ENCODE measurements around the gene ZNF79. TPM values are rescaled to one million over a fixed set of nuclear protein-coding genes. Genes with fewer than 3 reads are reported as not detected.
A peak's percentile ranks its signal among the peaks of the same experiment; 100 is the strongest.

Gene ZNF79
- total and polyA plus RNA-seq, 5 experiments from 2014 or later, result 3.3 to 17.2 (median 6.6) TPM

- DNase-seq, result peak in 4 of 10 donors; percentile 28 to 46 (median 38)
- ATAC-seq, result peak; percentile 66 to 78
- Mint-ChIP-seq H3K9me3 (no peaks in the 10 kb centered on the region), H3K4me3 (peak overlapping the region in 2 of 10 donors; percentile 20 to 33), H3K4me1 (peaks cover 8 to 14% (median 10%) of the 10 kb centered on the region in 4 donors), H3K36me3 (no peaks in the 10 kb centered on the region), H3K27me3 (peaks cover 11 to 25% (median 17%) of the 10 kb centered on the region in 5 donors), H3K27ac (peak overlapping the region in 1 of 10 donors; percentile 22)
- POLR2A ChIA-PET, result interaction anchor here (0.6 to 1.4 kb wide), 2 partner anchors 33 to 194 kb away, joined by 3 to 4 read pairs; partner anchors contain the start of genes LRSAM1 and RPL12
Observed at GRCh38 chr9:127418037-127418471, 6.1 kb upstream of the ZNF79 start.

- no peak overlapping the region for H3K4me3 Mint-ChIP-seq
- H3K36me3 Mint-ChIP-seq, result no peaks in the 10 kb centered on the region
- no peak overlapping the region for H3K27ac Mint-ChIP-seq
- no peak for ATAC-seq
- POLR2A ChIA-PET, result interaction anchor here (1.0 kb wide), 1 partner anchor 193 kb away, joined by 3 read pairs; no protein-coding TSS in a partner anchor
- H3K9me3 Mint-ChIP-seq, result no peaks in the 10 kb centered on the region
- peaks cover 7 to 19% (median 9%) of the 10 kb centered on the region in 5 donors for H3K27me3 Mint-ChIP-seq
- no peak for DNase-seq
- H3K4me1 Mint-ChIP-seq, result peaks cover 19 to 22% (median 20%) of the 10 kb centered on the region in 4 donors
Observed at GRCh38 chr9:127419348-127419747, 4.8 kb upstream of the ZNF79 start.

- Mint-ChIP-seq H3K27ac (no peak overlapping the region), H3K4me3 (no peak overlapping the region), H3K4me1 (peaks cover 20 to 38% (median 37%) of the 10 kb centered on the region in 4 donors), H3K27me3 (peaks cover 0 to 4% (median 0%) of the 10 kb centered on the region in 5 donors), H3K9me3 (no peaks in the 10 kb centered on the region), H3K36me3 (no peaks in the 10 kb centered on the region)
- POLR2A ChIA-PET, result interaction anchor here (0.6 to 1.3 kb wide), 2 partner anchors 30 to 33 kb away, joined by 3 to 4 read pairs; partner anchors contain the start of genes LRSAM1 and RPL12
- ATAC-seq, result no peak
- DNase-seq, result no peak
Observed at GRCh38 chr9:127421057-127421456, 3.1 kb upstream of the ZNF79 start.

GRCh38 chr9:127422133-127422782 is 1.9 kb upstream of the ZNF79 start:
- Mint-ChIP-seq H3K27ac (peak overlapping the region in 1 of 10 donors; percentile 24), H3K4me1 (peaks cover 27 to 47% (median 46%) of the 10 kb centered on the region in 4 donors), H3K9me3 (no peaks in the 10 kb centered on the region), H3K36me3 (peaks cover 0 to 8% (median 0%) of the 10 kb centered on the region in 3 donors), H3K27me3 (no peaks in the 10 kb centered on the region), H3K4me3 (peak overlapping the region in 3 of 10 donors; percentile 7 to 100 (median 99))
- DNase-seq (no peak), ATAC-seq (no peak)
- POLR2A ChIA-PET, result interaction anchor here (1.3 to 2.4 kb wide), 2 partner anchors 29 kb away, joined by 4 to 39 read pairs; partner anchors contain the start of genes LRSAM1 and RPL12

- Mint-ChIP-seq H3K9me3 (no peaks in the 10 kb centered on the region), H3K36me3 (peaks cover 0 to 10% (median 0%) of the 10 kb centered on the region in 3 donors), H3K27ac (peak overlapping the region in 4 of 10 donors; percentile 65 to 98 (median 94)), H3K27me3 (no peaks in the 10 kb centered on the region), H3K4me1 (peaks cover 26 to 50% (median 47%) of the 10 kb centered on the region in 4 donors), H3K4me3 (peak overlapping the region; percentile 7 to 100 (median 99))
- ATAC-seq (no peak), DNase-seq (no peak)
- POLR2A ChIA-PET, result interaction anchor here (0.5 to 2.4 kb wide), 2 partner anchors 28 to 1363 kb away, joined by 3 to 39 read pairs; partner anchors contain the start of genes LRSAM1 and RPL12
Observed at GRCh38 chr9:127422787-127423186, 1.4 kb upstream of the ZNF79 start.

GRCh38 chr9:127423476-127423933 is 677 bp upstream of the ZNF79 start:
- peaks cover 28 to 54% (median 50%) of the 10 kb centered on the region in 4 donors for H3K4me1 Mint-ChIP-seq
- H3K36me3 Mint-ChIP-seq, result peaks cover 0 to 17% (median 0%) of the 10 kb centered on the region in 3 donors
- DNase-seq, result no peak
- H3K9me3 Mint-ChIP-seq, result no peaks in the 10 kb centered on the region
- POLR2A ChIA-PET, result interaction anchor here (0.5 to 2.4 kb wide), 3 partner anchors 27 to 1362 kb away, joined by 3 to 39 read pairs (median 3); partner anchors contain the start of genes LRSAM1 and RPL12
- H3K27me3 Mint-ChIP-seq, result no peaks in the 10 kb centered on the region
- ATAC-seq, result no peak
- peak overlapping the region; percentile 92 to 98 (median 97) for H3K27ac Mint-ChIP-seq
- peak overlapping the region; percentile 98 to 100 (median 99) for H3K4me3 Mint-ChIP-seq

- peak; percentile 43 to 63 for ATAC-seq
- Mint-ChIP-seq H3K27me3 (no peaks in the 10 kb centered on the region), H3K27ac (peak overlapping the region; percentile 92 to 98 (median 97)), H3K9me3 (no peaks in the 10 kb centered on the region), H3K4me3 (peak overlapping the region; percentile 98 to 100 (median 99)), H3K36me3 (peaks cover 0 to 29% (median 0%) of the 10 kb centered on the region in 3 donors), H3K4me1 (peaks cover 28 to 54% (median 50%) of the 10 kb centered on the region in 4 donors)
- POLR2A ChIA-PET, result interaction anchor here (1.0 to 2.4 kb wide), 4 partner anchors 11 to 180 kb away, joined by 3 to 39 read pairs (median 4); partner anchors contain the start of genes LRSAM1 and RPL12
- peak in 3 of 10 donors; percentile 18 to 20 (median 19) for DNase-seq
Observed at GRCh38 chr9:127424676-127424999, 456 bp downstream of the ZNF79 start.

- Mint-ChIP-seq H3K4me1 (peaks cover 28 to 55% (median 54%) of the 10 kb centered on the region in 4 donors), H3K36me3 (peaks cover 5 to 50% (median 9%) of the 10 kb centered on the region in 3 donors), H3K4me3 (peak overlapping the region in 9 of 10 donors; percentile 20 to 99 (median 57)), H3K27ac (peak overlapping the region in 2 of 10 donors; percentile 8 to 58), H3K27me3 (no peaks in the 10 kb centered on the region), H3K9me3 (no peaks in the 10 kb centered on the region)
- ATAC-seq (no peak), DNase-seq (no peak)
- POLR2A ChIA-PET, result interaction anchor here (0.7 kb wide), 1 partner anchor 17 kb away, joined by 4 read pairs; no protein-coding TSS in a partner anchor
Observed at GRCh38 chr9:127426756-127427155, 2.6 kb downstream of the ZNF79 start.

GRCh38 chr9:127428348-127428747 is 4.2 kb downstream of the ZNF79 start:
- peaks cover 5 to 56% (median 9%) of the 10 kb centered on the region in 3 donors for H3K36me3 Mint-ChIP-seq

GRCh38 chr9:127430415-127430814 is 6.2 kb downstream of the ZNF79 start:
- Mint-ChIP-seq H3K9me3 (no peaks in the 10 kb centered on the region), H3K36me3 (peaks cover 5 to 75% (median 20%) of the 10 kb centered on the region in 3 donors), H3K27ac (no peak overlapping the region), H3K4me3 (no peak overlapping the region), H3K27me3 (no peaks in the 10 kb centered on the region), H3K4me1 (peaks cover 16 to 28% (median 23%) of the 10 kb centered on the region in 4 donors)
- ATAC-seq (no peak), DNase-seq (no peak)
- POLR2A ChIA-PET, result no interaction called here

More at GRCh38 chr9:127428348-127428747, 4.2 kb downstream of the ZNF79 start:
- Mint-ChIP-seq H3K27me3 (no peaks in the 10 kb centered on the region), H3K27ac (no peak overlapping the region), H3K4me1 (peaks cover 22 to 44% (median 43%) of the 10 kb centered on the region in 4 donors), H3K4me3 (no peak overlapping the region), H3K9me3 (no peaks in the 10 kb centered on the region)
- POLR2A ChIA-PET, result interaction anchor here (0.7 kb wide), 1 partner anchor 12 kb away, joined by 3 read pairs; no protein-coding TSS in a partner anchor
- ATAC-seq, result no peak
- DNase-seq, result no peak

GRCh38 chr9:127437497-127438264 is 13.5 kb downstream of the ZNF79 start:
- DNase-seq, result peak in 3 of 10 donors; percentile 19 to 30 (median 26)

More at GRCh38 chr9:127437497-127438264, 13.5 kb downstream of the ZNF79 start:
- H3K27ac Mint-ChIP-seq, result peak overlapping the region in 3 of 10 donors; percentile 41 to 84 (median 73)
- no peaks in the 10 kb centered on the region for H3K27me3 Mint-ChIP-seq
- ATAC-seq, result peak; percentile 82 to 93
- POLR2A ChIA-PET, result interaction anchor here (1.6 to 1.9 kb wide), 2 partner anchors 11 to 13 kb away, joined by 4 to 7 read pairs; no protein-coding TSS in a partner anchor
- peak overlapping the region in 5 of 10 donors; percentile 4 to 45 (median 7) for H3K4me3 Mint-ChIP-seq
- H3K36me3 Mint-ChIP-seq, result peaks cover 6 to 89% (median 29%) of the 10 kb centered on the region in 3 donors
- H3K9me3 Mint-ChIP-seq, result no peaks in the 10 kb centered on the region
- H3K4me1 Mint-ChIP-seq, result peaks cover 0 to 18% (median 8%) of the 10 kb centered on the region in 4 donors
